Endothelial cell of umbilical vein (primary cell): ENCODE measurements around the gene SYNDIG1. TPM values are rescaled to one million over a fixed set of nuclear protein-coding genes. Genes with fewer than 3 reads are reported as not detected.

Source experiments
- BruUV-seq: library from RNA; stranded (reverse); fragments of 400-500 nt; replicated peaks from 2 replicates; lab custom pipeline; 2021; lab: Mats Ljungman, UMichigan
- CTCF ChIA-PET: fragments of 300-600, 350-600 bp; sonication (Branson Sonifier 250); formaldehyde crosslinking; loops from one replicate; lab custom pipeline; 2021; ENCODE audit warnings: antibody characterized with exemption, inconsistent platforms; lab: Charles Lee
- POLR2A ChIA-PET: fragments of 300-600, 350-600 bp; sonication (Branson Sonifier 250); formaldehyde crosslinking; loops from one replicate; lab custom pipeline; 2021; ENCODE audit warnings: antibody characterized with exemption, inconsistent platforms; lab: Charles Lee
- DNase-seq: peaks from one replicate; pipeline ENCODE4 v3.0.0-alpha.2; 2011; ENCODE audit warnings: low read depth, low spot score
- FAIRE-seq: peaks from 2 replicates; lab custom pipeline; 2011; peaks lifted over from hg19 to GRCh38; lab: Jason Lieb, UNC
- H2AFZ ChIP-seq: 2 replicates; pipeline ENCODE4 v1.6.0; 2012; ENCODE audit warnings: low read depth, low read length, control low read depth, inconsistent platforms
- H3K27ac ChIP-seq: 2 replicates; pipeline ENCODE4 v1.5.1; 2011; ENCODE audit warnings: low read depth, mild to moderate bottlenecking, control low read depth, low read length, moderate library complexity; ENCODE audit not compliant: insufficient read depth
- H3K27me3 ChIP-seq, 2 experiments: 2 replicates each; pipeline versions ENCODE4 v1.6.0 to v1.6.1; 2011; ENCODE audit warnings: low read length in 2 of 2, mixed read lengths in 1 of 2; ENCODE audit not compliant: control insufficient read depth in 2 of 2, insufficient read depth in 2 of 2
- H3K36me3 ChIP-seq, 2 experiments: 2 replicates in 1 of 2; 3 replicates in 1 of 2; pipeline ENCODE4 v1.5.1; 2011; ENCODE audit warnings: low read length in 2 of 2, mild to moderate bottlenecking in 1 of 2, moderate library complexity in 1 of 2; ENCODE audit not compliant: control insufficient read depth in 2 of 2, insufficient read depth in 2 of 2; ENCODE audit errors: extremely low read depth in 1 of 2
- H3K4me1 ChIP-seq: 3 replicates; pipeline ENCODE4 v1.5.1; 2011; ENCODE audit warnings: mild to moderate bottlenecking, low read length; ENCODE audit not compliant: control insufficient read depth, insufficient read depth; ENCODE audit errors: extremely low read depth
- H3K4me2 ChIP-seq: 2 replicates; pipeline ENCODE4 v1.6.1; 2011; ENCODE audit warnings: low read length, control low read depth, mixed read lengths; ENCODE audit not compliant: insufficient read depth
- H3K4me3 ChIP-seq, 3 experiments: fragments of 200-600 bp in 1 of 3; sonication (generic), shearing (Covaris generic) in 1 of 3; replicated peaks in 1 of 3; 2 replicates each; pipeline ENCODE4 v1.5.1; 2011 to 2016; ENCODE audit warnings: control low read depth in 3 of 3, low read length in 3 of 3, mild to moderate bottlenecking in 2 of 3, inconsistent platforms in 1 of 3, low read depth in 1 of 3, moderate library complexity in 1 of 3; ENCODE audit not compliant: insufficient read depth in 1 of 3
- H3K79me2 ChIP-seq: 2 replicates; pipeline ENCODE4 v1.6.0; 2012; ENCODE audit warnings: low read length, inconsistent platforms; ENCODE audit not compliant: control insufficient read depth, insufficient read depth
- H3K9ac ChIP-seq: replicated peaks from 2 replicates; pipeline ENCODE3; 2011; ENCODE audit warnings: low read length, control low read depth; ENCODE audit not compliant: insufficient read depth; ENCODE audit errors: extremely low read depth
- H3K9me1 ChIP-seq: replicated peaks from 3 replicates; pipeline ENCODE4 v1.6.0; 2011; ENCODE audit warnings: mild to moderate bottlenecking, low read length; ENCODE audit not compliant: control insufficient read depth, insufficient read depth; ENCODE audit errors: extremely low read depth
- H3K9me3 ChIP-seq: replicated peaks from 2 replicates; pipeline ENCODE4 v1.5.1; 2012; ENCODE audit warnings: low read length, inconsistent platforms; ENCODE audit not compliant: control insufficient read depth, insufficient read depth
- H4K20me1 ChIP-seq: replicated peaks from 2 replicates; pipeline ENCODE3; 2011; ENCODE audit warnings: mild to moderate bottlenecking, low read length; ENCODE audit not compliant: control insufficient read depth, insufficient read depth; ENCODE audit errors: extremely low read depth
- CTCF ChIP-seq, 2 donors: IDR thresholded peaks; 1 replicate in 1 of 2; 2 replicates in 1 of 2; pipeline ENCODE4 v1.5.1; 2011; ENCODE audit warnings: low read length in 2 of 2, mild to moderate bottlenecking in 2 of 2, moderate library complexity in 2 of 2, control low read depth in 1 of 2, inconsistent platforms in 1 of 2, low read depth in 1 of 2; ENCODE audit not compliant: insufficient read depth in 1 of 2; ENCODE audit errors: extremely low read depth in 1 of 2
- EZH2 ChIP-seq: IDR thresholded peaks from 2 replicates; pipeline ENCODE4 v1.6.1; 2012; ENCODE audit warnings: borderline replicate concordance, low read depth, mild to moderate bottlenecking, moderate library complexity, low read length, inconsistent platforms; ENCODE audit not compliant: severe bottlenecking
- FOS ChIP-seq: IDR thresholded peaks from 2 replicates; pipeline ENCODE4 v1.6.1; 2011; ENCODE audit warnings: mild to moderate bottlenecking, low read length, moderate library complexity, borderline replicate concordance; ENCODE audit not compliant: insufficient read depth
- GATA2 ChIP-seq: IDR thresholded peaks from 2 replicates; pipeline ENCODE4 v1.7.0; 2011; ENCODE audit warnings: low read depth, mild to moderate bottlenecking, moderate library complexity, mixed read lengths, low read length; ENCODE audit not compliant: insufficient read length, insufficient read depth
- JUN ChIP-seq: IDR thresholded peaks from 2 replicates; pipeline ENCODE4 v1.6.1; 2011; ENCODE audit warnings: borderline replicate concordance, low read depth; ENCODE audit not compliant: insufficient read length, insufficient read depth
- MAX ChIP-seq: IDR thresholded peaks from 2 replicates; pipeline ENCODE4 v1.6.1; 2011; ENCODE audit not compliant: insufficient read depth, insufficient read length
- MYC ChIP-seq: IDR thresholded peaks from one replicate; pipeline ENCODE4 v1.6.1; 2011; ENCODE audit warnings: mild to moderate bottlenecking, low read depth, low read length
- POLR2A ChIP-seq: IDR thresholded peaks from 2 replicates; pipeline ENCODE4 v1.6.1; 2012; ENCODE audit warnings: low read depth, mild to moderate bottlenecking, control low read depth, low read length
- POLR2AphosphoS5 ChIP-seq: IDR thresholded peaks from 2 replicates; pipeline ENCODE4 v1.6.1; 2012; ENCODE audit warnings: low read depth, mild to moderate bottlenecking, control low read depth, low read length, moderate library complexity; ENCODE audit not compliant: insufficient read depth
- dilution Hi-C: fragments of 300-500 bp; cut with MboI; formaldehyde crosslinking; loops from one replicate; pipeline ENCODE4 v1.15.0; 2019; ENCODE audit warnings: low sequenced_read_pairs; ENCODE audit not compliant: extremely low pct_ligation_motif_present
- intact Hi-C: fragments of 100-400 bp; cut with micrococcal nuclease; formaldehyde crosslinking; loops from one replicate; pipeline ENCODE4 v1.10.0; 2022
- polyA plus RNA-seq, 4 experiments: library from polyadenylated mRNA; depleted of rRNA in 3 of 4; stranded (reverse) in 3 of 4; unstranded in 1 of 4; fragments of >200 nt; gene quantifications; 2 replicates each; pipeline versions ENCODE4 v1.2.1 to v1.2.3, GENCODE V29; 2011 to 2012; ENCODE audit warnings: missing spikeins in 1 of 4
- total RNA-seq: library from RNA; stranded (reverse); gene quantifications from 2 replicates; pipeline ENCODE4 v1.2.3, GENCODE V29; 2021

The SYNDIG1 gene
- total and polyA plus RNA-seq, 2 donors (not counting 3 experiments of a cell fraction or from before 2014, with no cell fraction given), result not detected

DNA sequence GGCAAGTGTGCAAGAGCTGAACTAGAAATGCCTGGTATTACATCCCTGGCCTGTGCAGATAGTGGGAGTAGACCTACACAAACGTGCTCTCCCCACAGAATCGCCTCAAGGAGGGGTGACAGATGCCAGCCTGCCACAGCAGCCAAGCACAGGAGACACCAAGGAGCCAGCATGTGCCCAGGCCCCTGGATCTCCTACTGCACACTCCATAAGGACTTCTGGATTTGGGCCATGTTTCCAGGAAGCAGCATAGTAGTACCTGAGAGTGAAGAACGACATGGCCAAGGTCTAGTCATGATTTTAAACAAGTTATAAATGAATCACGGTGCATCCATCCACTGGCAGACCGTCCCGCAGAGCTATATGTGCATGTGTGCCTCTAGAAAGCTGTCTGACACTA is 232.2 kb downstream of the SYNDIG1 start:
- Histone ChIP-seq H3K9ac (no peak overlapping the region), H2AFZ (no peak overlapping the region), H3K4me3 (no peak overlapping the region), H3K9me1 (no peaks in the 10 kb centered on the region), H3K36me3 (no peaks in the 10 kb centered on the region), H3K9me3 (peaks cover 4% of the 10 kb centered on the region), H3K27me3 (no peaks in the 10 kb centered on the region), H3K79me2 (no peaks in the 10 kb centered on the region), H3K4me1 (no peaks in the 10 kb centered on the region), H4K20me1 (no peaks in the 10 kb centered on the region), H3K4me2 (no peak overlapping the region), H3K27ac (no peak overlapping the region)
- POLR2A ChIA-PET, result no interaction called here
- dilution Hi-C loops, result no loop called here
- BruUV-seq, result no TSS peak
- CTCF ChIA-PET, result no interaction called here
- intact Hi-C loops, result no loop called here
- no peak for TF ChIP-seq JUN
- no peak for TF ChIP-seq MAX
- no peak for TF ChIP-seq GATA2
- no peak for TF ChIP-seq MYC
- no peak for TF ChIP-seq FOS
- no peak for TF ChIP-seq CTCF (IDR thresholded peaks at IDR 0.05; ENCODE audit: extremely low read depth in 1 of 2, insufficient read depth in 1 of 2, low read depth in 1 of 2, low read length in 2 of 2)
- no peak for TF ChIP-seq POLR2A
- no peak for TF ChIP-seq POLR2AphosphoS5
- no peak for TF ChIP-seq EZH2
- DNase-seq (no peak), FAIRE-seq (no peak)
